HCT116 (cell line): ENCODE data around the gene PHF21A.

Source experiments
- EZH2 ChIP-seq: fragments of 200-600 bp; sonication (generic); IDR thresholded peaks from 2 replicates; pipeline ENCODE4 v1.6.1; 2017; ENCODE audit warnings: antibody characterized with exemption, mixed run types
- YY1 ChIP-seq: IDR thresholded peaks from 2 replicates; pipeline ENCODE4 v1.6.1; 2011; ENCODE audit warnings: low read length, low read depth, moderate library complexity, mild to moderate bottlenecking; ENCODE audit not compliant: insufficient replicate concordance; ENCODE audit errors: extremely low read depth
- TF ChIP-seq, protein P1 (sequence below): IDR thresholded peaks from 2 replicates; pipeline ENCODE4 v1.6.1; 2011; ENCODE audit warnings: mild to moderate bottlenecking, low read length, moderate library complexity; ENCODE audit not compliant: insufficient replicate concordance; ENCODE audit errors: extremely low read depth

DNA sequence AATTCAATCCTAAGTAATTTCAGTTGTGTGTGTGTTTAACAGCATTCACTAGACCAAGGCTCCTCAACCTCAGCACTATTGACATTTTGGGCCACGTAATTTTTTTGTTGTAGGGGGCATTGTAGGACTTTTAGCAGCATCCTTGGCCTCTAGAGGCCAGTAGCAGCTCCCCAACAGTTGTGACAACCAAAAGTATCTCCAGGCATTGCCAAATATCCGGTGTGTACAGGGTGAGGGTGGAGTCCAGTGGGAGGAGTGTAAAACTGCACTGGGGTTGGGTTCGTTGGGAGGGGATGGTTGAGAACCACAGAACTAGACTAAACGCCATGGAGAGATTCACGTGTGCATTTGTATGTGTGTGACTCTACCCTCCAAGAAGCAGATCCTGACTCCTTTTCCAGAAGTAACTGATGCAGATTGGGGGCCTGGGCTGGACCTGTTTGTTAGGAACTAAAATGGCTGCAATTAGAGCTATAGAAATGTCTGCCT lies 5.9 kb upstream of the PHF21A start:
- TF ChIP-seq EZH2: no peak
- TF ChIP-seq, protein P1, sequence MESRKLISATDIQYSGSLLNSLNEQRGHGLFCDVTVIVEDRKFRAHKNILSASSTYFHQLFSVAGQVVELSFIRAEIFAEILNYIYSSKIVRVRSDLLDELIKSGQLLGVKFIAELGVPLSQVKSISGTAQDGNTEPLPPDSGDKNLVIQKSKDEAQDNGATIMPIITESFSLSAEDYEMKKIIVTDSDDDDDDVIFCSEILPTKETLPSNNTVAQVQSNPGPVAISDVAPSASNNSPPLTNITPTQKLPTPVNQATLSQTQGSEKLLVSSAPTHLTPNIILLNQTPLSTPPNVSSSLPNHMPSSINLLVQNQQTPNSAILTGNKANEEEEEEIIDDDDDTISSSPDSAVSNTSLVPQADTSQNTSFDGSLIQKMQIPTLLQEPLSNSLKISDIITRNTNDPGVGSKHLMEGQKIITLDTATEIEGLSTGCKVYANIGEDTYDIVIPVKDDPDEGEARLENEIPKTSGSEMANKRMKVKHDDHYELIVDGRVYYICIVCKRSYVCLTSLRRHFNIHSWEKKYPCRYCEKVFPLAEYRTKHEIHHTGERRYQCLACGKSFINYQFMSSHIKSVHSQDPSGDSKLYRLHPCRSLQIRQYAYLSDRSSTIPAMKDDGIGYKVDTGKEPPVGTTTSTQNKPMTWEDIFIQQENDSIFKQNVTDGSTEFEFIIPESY: no peak
- peak; percentile 41 for TF ChIP-seq YY1
